NCI-H510A (cell line): ENCODE data around the gene DNAJB5.

ENCODE experiments used
- DNase-seq: peaks from one replicate; lab custom pipeline; 2025; lab: John Stamatoyannopoulos, UW

The DNAJB5 gene

GRCh38 chr9:34984049-34984448 lies 5.5 kb upstream of the DNAJB5 start:
- no peak for DNase-seq

DNA sequence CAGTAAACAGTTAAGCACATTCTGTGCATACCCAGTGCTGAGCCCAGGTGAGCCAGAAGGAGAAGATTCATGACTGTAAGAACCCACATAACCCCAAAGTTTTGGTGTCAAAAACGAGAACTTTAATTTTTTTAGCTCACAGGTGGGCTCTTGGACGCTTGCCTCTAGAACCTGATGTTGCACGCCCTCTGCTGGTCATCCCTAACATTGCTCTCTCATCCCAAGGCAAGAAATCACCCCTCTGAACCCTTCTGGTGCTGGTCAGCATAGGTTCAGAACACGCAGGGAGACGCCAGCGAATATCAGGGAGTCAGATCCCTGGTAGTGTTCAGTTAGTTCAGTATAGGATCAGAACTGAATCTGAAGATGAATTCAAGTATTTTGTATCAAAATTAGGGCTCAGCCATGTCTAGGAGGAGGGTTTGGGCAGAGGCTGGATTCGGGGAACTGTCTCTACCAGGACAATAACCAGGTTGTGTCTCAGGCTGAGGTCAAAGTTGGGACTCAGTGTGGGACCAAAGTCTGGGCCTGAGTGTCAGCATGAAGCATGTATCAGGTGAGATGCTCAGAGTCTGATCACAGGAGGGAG lies 4.1 kb upstream of the DNAJB5 start:
- DNase-seq, result no peak

DNA sequence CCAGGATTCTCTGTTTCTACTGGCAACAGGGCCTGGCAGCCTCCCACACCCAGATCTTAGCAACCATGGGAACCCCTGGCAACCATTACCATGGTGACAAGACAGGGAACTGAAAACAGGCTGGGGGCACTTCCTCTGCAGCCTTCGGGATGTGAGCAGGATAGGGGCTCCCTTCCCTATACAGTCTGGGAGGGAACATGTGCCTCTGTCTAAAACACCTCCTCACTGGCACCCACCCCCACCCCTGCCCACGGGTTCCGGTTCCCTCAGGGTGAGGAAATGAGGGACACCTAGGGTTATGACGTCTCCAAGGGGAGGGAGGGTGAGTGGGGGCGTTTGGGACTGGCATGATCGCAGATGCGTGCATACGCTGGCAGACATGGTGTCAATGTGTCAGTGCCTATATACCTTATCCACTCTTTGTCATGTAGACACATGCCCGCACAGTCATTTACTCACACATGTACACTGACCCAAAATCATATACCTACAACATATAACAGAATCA lies 3.0 kb upstream of the DNAJB5 start:
- DNase-seq, result no peak

GRCh38 chr9:34987160-34987901 lies 2.2 kb upstream of the DNAJB5 start:
- no peak for DNase-seq

DNA sequence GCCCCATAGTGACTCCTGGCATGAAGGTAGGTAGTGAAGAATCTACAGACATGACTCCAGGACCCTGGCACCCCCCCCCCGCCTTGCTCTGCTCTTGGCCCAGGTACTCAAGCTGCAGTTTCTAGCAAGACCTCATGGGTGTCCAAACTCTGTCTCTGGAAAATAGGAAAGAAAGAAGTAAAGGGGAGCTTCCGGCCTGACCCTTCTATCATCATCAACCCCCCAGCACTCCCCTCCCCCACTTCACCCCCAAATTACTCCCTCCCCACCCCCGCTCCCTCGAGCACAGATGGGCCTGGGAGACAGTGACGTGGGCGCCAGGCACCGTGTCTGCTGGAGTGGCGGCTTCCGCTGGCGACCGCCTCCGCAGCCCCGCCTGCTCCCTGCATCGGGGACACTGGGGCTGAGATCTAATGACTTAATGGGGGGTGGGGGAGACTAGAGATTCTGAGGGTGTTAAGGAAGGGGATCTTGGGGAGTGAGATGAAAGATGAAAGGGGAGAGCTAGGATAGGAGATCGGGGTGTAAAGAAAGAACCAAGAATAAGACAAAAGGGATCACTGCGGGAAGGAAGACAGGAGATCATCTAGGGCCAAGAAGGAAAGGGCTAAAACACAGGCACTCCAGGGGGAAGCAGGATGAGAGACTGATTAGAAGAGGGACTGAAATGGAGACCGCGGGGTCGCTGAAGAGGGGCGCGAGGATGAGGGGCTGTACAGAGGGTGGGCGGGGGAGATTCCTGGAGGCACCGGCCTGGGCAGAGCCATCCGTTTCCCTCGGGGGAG lies 1.1 kb upstream of the DNAJB5 start:
- no peak for DNase-seq

DNA sequence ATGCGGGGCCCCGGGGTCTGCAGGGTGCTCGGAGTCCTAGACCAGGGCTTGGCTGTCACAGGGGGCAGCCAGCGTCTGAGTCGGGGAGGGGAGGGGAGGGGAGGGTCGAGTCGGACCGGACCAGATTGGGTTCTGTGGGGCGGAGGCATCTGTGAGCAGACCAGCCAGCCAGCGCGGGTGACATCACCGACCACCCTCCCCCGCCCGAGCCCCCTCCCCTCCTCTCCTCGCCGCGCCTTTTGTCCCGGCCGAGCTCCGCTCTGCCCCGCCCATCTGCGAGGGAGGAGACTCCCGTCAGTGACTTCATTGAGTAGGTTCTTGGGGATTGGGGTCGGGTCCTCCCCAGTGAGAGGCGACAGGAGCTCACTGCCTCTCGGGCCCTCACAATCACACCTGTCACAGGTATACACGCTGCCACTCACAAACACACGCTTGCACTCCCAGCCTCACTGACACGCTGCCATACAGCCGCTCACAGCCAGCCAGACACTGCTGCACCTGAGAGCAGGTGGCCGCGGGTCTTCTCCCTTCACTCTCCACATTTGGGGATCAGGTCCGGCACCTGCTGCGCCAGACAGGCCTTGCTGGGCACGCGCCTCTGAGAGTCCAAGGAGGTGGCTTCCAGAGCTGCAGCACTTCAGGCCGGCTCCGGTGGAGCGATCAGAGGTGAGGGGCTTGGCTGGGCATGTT lies 546 bp downstream of the DNAJB5 start:
- DNase-seq, result no peak

DNA sequence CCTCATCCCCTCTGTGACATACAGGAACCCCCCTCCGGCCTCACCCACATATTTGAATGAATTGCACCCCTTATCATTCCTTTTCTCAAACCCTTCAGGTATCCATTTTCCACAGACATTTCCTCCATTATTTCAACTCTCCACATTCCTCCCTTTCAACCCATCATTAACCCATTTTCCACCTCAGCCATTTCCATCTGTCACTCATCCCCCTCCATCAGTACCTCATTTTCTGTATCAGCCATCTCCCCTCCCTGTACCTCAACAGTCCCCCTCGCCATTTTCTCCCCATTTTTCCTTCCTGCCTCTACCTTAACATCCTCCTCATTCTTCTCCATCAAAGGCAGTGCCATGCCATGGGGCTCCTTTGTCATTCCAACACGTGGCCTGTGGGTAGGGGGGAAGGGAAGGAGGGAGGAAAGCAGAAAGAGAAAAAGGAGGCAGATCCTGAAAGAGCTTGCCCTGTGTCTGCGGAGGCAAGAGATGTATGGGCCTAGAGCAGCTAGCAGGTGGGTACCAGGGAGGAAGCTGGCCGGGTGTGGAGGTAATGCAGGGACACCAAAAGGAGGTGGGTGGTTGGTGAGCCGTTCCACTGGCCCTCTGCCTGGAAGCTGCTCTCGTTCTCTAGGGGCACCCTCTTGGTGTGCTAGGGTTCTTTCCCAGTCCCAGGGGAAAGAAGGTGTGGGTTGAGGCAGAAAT lies 1.5 kb downstream of the DNAJB5 start:
- no peak for DNase-seq

DNA sequence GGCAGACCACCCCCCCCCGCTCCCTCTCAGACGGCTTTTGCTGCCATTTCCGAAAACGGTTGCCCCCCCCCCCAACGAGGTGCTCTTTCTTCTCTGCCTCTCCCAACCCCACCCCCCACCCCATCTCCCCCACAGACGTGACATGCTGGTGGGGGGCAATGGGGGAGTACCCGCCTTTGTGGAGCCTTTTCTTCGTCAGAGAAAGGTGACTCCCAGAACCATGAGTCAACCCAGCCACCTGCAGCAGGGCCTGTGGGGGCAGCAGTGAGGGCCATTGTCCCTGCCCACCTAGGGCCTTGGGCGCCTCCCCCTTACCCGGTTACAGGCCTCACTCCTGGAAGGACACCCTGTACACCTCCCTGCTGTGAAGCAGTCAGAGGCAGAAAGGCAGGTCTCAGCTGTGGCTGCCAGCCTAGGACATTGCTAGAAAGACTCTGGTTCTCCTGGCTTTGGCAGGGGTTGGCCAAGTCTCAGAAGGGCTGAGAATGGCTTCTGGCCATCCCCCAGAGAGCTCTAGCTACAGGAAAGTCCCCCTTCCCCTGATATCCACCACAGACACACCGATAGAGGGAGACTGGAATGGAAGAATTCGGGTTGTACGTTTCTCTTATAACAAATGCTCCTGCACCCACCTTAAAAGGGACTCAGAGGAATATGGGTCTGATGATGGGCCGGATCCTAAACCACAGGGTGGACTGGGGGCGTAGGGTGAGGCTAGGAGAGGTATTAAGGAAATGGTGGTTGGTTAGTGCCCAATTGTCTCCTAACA lies 2.2 kb downstream of the DNAJB5 start:
- no peak for DNase-seq

DNA sequence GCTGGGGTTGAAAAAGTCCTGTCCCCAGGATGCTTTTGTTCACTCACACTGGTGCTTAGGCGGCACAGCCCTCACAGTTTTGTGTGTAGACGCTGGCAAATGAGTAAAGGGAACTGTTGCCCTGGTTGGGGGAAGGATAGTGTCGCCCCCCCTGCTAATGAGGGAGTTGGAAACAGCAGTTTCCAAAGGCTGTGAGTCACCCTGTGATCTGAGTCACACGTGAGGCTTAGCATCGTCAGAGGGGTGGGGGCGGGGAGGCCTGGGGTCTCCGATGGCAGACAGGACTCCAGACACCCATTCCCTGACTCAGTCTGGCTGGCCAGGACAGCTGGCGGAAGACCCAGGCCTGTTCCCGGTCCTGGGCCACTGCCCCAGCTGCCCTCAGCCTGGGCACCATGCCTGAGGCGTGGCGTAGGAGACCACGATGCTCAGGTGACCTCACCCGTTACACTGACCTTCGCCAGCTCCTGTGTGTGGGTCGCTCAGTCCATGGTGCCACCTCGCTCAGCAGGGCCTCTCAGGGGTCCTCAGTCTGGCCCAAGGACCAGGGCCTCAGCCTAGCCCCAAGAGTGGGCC lies 2.9 kb downstream of the DNAJB5 start:
- no peak for DNase-seq

DNA sequence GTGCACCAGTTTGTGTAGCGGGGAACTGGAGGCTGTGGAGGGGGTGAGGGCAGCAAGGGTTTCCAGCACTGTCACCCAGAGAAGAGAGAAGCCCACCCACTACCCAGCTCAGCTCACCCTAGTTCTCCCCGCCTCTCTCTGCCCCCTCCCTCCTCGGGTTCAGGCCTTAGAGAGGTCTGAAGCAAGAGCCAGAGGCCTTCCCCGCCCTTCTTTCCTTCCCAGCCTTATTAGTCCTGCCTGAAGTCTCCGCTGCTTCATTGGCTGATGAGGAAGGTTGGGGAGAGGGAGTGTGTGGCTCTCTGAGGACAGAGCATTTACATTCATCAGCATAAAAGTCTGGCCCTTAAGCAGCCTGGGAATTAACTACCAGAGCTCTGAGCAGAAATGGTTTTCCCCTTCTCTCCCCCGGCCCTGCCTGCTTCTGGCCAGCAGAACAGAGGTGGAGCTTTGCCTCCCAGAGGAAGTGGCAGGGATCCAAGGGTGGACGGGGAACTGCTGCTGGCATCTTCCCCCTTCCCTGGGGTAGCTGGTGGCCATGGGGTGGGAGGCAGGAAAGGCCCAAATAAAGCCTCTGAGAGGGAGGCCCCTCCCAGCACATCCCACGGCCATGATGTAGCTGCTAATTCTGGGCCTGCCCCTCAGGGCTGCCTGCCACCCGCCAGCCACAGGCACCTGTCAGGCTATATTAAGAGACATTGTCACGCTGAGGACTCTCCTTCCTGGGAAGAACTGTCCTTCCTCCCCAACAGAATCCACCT lies 4.1 kb downstream of the DNAJB5 start:
- no peak for DNase-seq

DNA sequence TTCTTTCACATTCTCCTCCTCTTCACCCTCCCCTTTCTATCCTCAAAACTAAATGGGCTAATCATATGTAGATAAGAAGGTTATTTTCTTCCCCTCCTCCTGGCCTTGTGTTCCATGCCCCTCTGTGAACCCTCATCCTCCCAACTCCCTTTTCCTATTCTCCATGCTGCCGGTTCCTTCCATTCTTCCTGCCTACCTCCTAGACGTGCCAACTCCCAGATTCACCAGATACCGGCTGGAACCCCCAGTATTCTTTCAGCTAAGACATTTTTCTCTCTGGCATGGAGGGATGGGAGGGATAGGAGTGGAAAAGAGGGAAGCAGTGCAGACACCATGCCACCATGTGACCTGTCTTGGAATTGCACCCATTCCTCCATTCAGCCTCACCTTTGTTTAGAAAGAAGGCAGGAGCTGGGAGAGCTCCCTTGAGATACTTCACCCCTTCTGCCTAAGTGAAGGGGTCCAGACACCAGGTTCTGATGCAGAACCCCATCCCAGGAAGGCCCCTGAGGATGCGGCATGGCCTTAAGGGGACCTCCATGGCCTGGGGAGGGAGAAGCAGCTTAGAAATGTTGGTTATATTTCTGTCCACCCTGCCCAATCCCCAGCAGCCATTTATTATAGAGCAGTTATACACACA lies 4.8 kb downstream of the DNAJB5 start:
- DNase-seq, result no peak

GRCh38 chr9:34994900-34995669 lies 5.5 kb downstream of the DNAJB5 start:
- no peak for DNase-seq

GRCh38 chr9:34995670-34996060 lies 6.1 kb downstream of the DNAJB5 start:
- no peak for DNase-seq

- DNase-seq, result no peak
These were observed 6.8 kb downstream of the DNAJB5 start for GRCh38 chr9:34996181-34996904.

DNA sequence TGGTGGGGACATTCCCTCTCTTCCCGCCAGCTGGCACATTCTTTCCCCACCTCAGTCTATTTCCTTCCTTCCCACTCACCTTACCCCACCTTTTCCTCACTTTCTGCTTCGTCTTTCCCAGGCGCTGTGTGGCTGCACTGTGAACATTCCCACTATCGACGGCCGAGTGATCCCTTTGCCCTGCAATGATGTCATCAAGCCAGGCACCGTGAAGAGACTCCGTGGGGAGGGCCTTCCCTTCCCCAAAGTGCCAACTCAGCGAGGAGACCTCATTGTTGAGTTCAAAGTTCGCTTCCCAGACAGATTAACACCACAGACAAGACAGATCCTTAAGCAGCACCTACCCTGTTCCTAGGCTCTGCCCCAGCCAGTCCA lies 7.3 kb downstream of the DNAJB5 start:
- DNase-seq, result no peak

GRCh38 chr9:34997379-34997781 lies 7.8 kb downstream of the DNAJB5 start:
- no peak for DNase-seq

GRCh38 chr9:34998266-34998665 lies 8.7 kb downstream of the DNAJB5 start:
- DNase-seq, result no peak

GRCh38 chr9:34999576-34999975 lies 10.0 kb downstream of the DNAJB5 start:
- DNase-seq, result no peak
